ENCODE data around the gene PHKG2. TPM values are rescaled to one million over a fixed set of nuclear protein-coding genes. Genes with fewer than 3 reads are reported as not detected.

PHKG2 gene
- total RNA-seq, 2 experiments from 2014 or later: 34.5 to 38.6 TPM

- H3K27me3 Mint-ChIP-seq: no peaks in the 10 kb centered on the region
- ChIA-PET CTCF (no interaction called here), POLR2A (no interaction called here)
- H3K27ac Mint-ChIP-seq: no peak overlapping the region
- peaks cover 16% of the 10 kb centered on the region for H3K4me1 Mint-ChIP-seq
- peaks cover 83% of the 10 kb centered on the region for H3K36me3 Mint-ChIP-seq (ENCODE audit: low read depth)
- no peak overlapping the region for H3K4me3 Mint-ChIP-seq
- H3K9me3 Mint-ChIP-seq: no peaks in the 10 kb centered on the region
- DNase-seq: no peak
Observed at GRCh38 chr16:30720694-30721093, 27.5 kb upstream of the PHKG2 start.

GRCh38 chr16:30721167-30721566, 27.1 kb upstream of the PHKG2 start:
- Mint-ChIP-seq H3K36me3 (ENCODE audit: low read depth) (peaks cover 82% of the 10 kb centered on the region), H3K9me3 (no peaks in the 10 kb centered on the region), H3K27ac (no peak overlapping the region), H3K27me3 (no peaks in the 10 kb centered on the region), H3K4me3 (no peak overlapping the region), H3K4me1 (peaks cover 11% of the 10 kb centered on the region)
- ChIA-PET POLR2A (no interaction called here), CTCF (no interaction called here)
- DNase-seq: no peak

- peaks cover 7% of the 10 kb centered on the region for H3K4me1 Mint-ChIP-seq
- no peaks in the 10 kb centered on the region for H3K27me3 Mint-ChIP-seq
- no peak for DNase-seq
- no peak overlapping the region for H3K27ac Mint-ChIP-seq
- H3K4me3 Mint-ChIP-seq: no peak overlapping the region
- CTCF ChIA-PET: no interaction called here
- H3K36me3 Mint-ChIP-seq (ENCODE audit: low read depth): peaks cover 78% of the 10 kb centered on the region
- H3K9me3 Mint-ChIP-seq: no peaks in the 10 kb centered on the region
- POLR2A ChIA-PET: no interaction called here
Observed at GRCh38 chr16:30721606-30722005, 26.6 kb upstream of the PHKG2 start.

GRCh38 chr16:30722443-30722842, 25.8 kb upstream of the PHKG2 start:
- DNase-seq: no peak
- peaks cover 2% of the 10 kb centered on the region for H3K4me1 Mint-ChIP-seq
- ChIA-PET POLR2A (interaction anchor here (1.1 to 1.4 kb wide), 2 partner anchors 10 to 23 kb away, joined by 3 to 5 read pairs; partner anchors contain the start of gene SRCAP), CTCF (no interaction called here)
- no peak overlapping the region for H3K4me3 Mint-ChIP-seq
- H3K27me3 Mint-ChIP-seq: no peaks in the 10 kb centered on the region
- peaks cover 74% of the 10 kb centered on the region for H3K36me3 Mint-ChIP-seq (ENCODE audit: low read depth)
- H3K9me3 Mint-ChIP-seq: no peaks in the 10 kb centered on the region
- H3K27ac Mint-ChIP-seq: no peak overlapping the region

GRCh38 chr16:30722916-30723315, 25.3 kb upstream of the PHKG2 start:
- peaks cover 2% of the 10 kb centered on the region for H3K4me1 Mint-ChIP-seq
- H3K4me3 Mint-ChIP-seq: no peak overlapping the region
- ChIA-PET POLR2A (interaction anchor here (1.1 to 1.4 kb wide), 2 partner anchors 10 to 24 kb away, joined by 3 to 5 read pairs; partner anchors contain the start of gene SRCAP), CTCF (no interaction called here)
- no peak for DNase-seq
- peaks cover 75% of the 10 kb centered on the region for H3K36me3 Mint-ChIP-seq (ENCODE audit: low read depth)
- H3K9me3 Mint-ChIP-seq: no peaks in the 10 kb centered on the region
- no peak overlapping the region for H3K27ac Mint-ChIP-seq
- H3K27me3 Mint-ChIP-seq: no peaks in the 10 kb centered on the region

- no peak overlapping the region for H3K4me3 Mint-ChIP-seq
- H3K27me3 Mint-ChIP-seq: no peaks in the 10 kb centered on the region
- H3K36me3 Mint-ChIP-seq (ENCODE audit: low read depth): peaks cover 79% of the 10 kb centered on the region
- ChIA-PET CTCF (no interaction called here), POLR2A (no interaction called here)
- DNase-seq: no peak
- no peaks in the 10 kb centered on the region for H3K9me3 Mint-ChIP-seq
- H3K27ac Mint-ChIP-seq: peak overlapping the region; percentile 16
- peaks cover 2% of the 10 kb centered on the region for H3K4me1 Mint-ChIP-seq
Observed at GRCh38 chr16:30723725-30724355, 24.4 kb upstream of the PHKG2 start.

- ChIA-PET CTCF (interaction anchor here (1.0 kb wide), 1 partner anchor 218 kb away, joined by 3 read pairs; no protein-coding TSS in a partner anchor), POLR2A (interaction anchor here (1.3 kb wide), 1 partner anchor 23 kb away, joined by 3 read pairs; the partner anchor contains the start of gene PHKG2)
- DNase-seq: no peak
- Mint-ChIP-seq H3K27ac (no peak overlapping the region), H3K27me3 (no peaks in the 10 kb centered on the region), H3K4me1 (peaks cover 5% of the 10 kb centered on the region), H3K36me3 (ENCODE audit: low read depth) (peaks cover 82% of the 10 kb centered on the region), H3K9me3 (no peaks in the 10 kb centered on the region), H3K4me3 (no peak overlapping the region)
Observed at GRCh38 chr16:30724641-30725417, 23.4 kb upstream of the PHKG2 start.

- no peak for DNase-seq
- peaks cover 82% of the 10 kb centered on the region for H3K36me3 Mint-ChIP-seq (ENCODE audit: low read depth)
- H3K27me3 Mint-ChIP-seq: no peaks in the 10 kb centered on the region
- no peak overlapping the region for H3K4me3 Mint-ChIP-seq
- H3K27ac Mint-ChIP-seq: no peak overlapping the region
- ChIA-PET POLR2A (interaction anchor here (1.3 kb wide), 1 partner anchor 23 kb away, joined by 3 read pairs; the partner anchor contains the start of gene PHKG2), CTCF (interaction anchor here (1.0 kb wide), 1 partner anchor 217 kb away, joined by 3 read pairs; no protein-coding TSS in a partner anchor)
- peaks cover 10% of the 10 kb centered on the region for H3K4me1 Mint-ChIP-seq
- no peaks in the 10 kb centered on the region for H3K9me3 Mint-ChIP-seq
Observed at GRCh38 chr16:30725418-30725792, 22.8 kb upstream of the PHKG2 start.

GRCh38 chr16:30728321-30728720, 19.9 kb upstream of the PHKG2 start:
- CTCF ChIA-PET: no interaction called here
- peaks cover 69% of the 10 kb centered on the region for H3K36me3 Mint-ChIP-seq (ENCODE audit: low read depth)
- POLR2A ChIA-PET: interaction anchor here (1.4 kb wide), 1 partner anchor 30 kb away, joined by 3 read pairs; the partner anchor contains the start of gene SRCAP

GRCh38 chr16:30728899-30729672, 19.1 kb upstream of the PHKG2 start:
- no peak overlapping the region for H3K4me3 Mint-ChIP-seq
- DNase-seq: no peak
- peaks cover 68% of the 10 kb centered on the region for H3K36me3 Mint-ChIP-seq (ENCODE audit: low read depth)
- no peaks in the 10 kb centered on the region for H3K9me3 Mint-ChIP-seq
- no peak overlapping the region for H3K27ac Mint-ChIP-seq
- peaks cover 14% of the 10 kb centered on the region for H3K4me1 Mint-ChIP-seq
- H3K27me3 Mint-ChIP-seq: no peaks in the 10 kb centered on the region
- ChIA-PET CTCF (no interaction called here), POLR2A (no interaction called here)

More at GRCh38 chr16:30728321-30728720, 19.9 kb upstream of the PHKG2 start:
- Mint-ChIP-seq H3K27me3 (no peaks in the 10 kb centered on the region), H3K27ac (no peak overlapping the region), H3K4me3 (no peak overlapping the region), H3K9me3 (no peaks in the 10 kb centered on the region), H3K4me1 (peaks cover 14% of the 10 kb centered on the region)
- DNase-seq: no peak

GRCh38 chr16:30731411-30731810, 16.8 kb upstream of the PHKG2 start:
- POLR2A ChIA-PET: interaction anchor here (1.1 to 2.2 kb wide), 4 partner anchors 9 to 144 kb away, joined by 3 to 12 read pairs (median 4); partner anchors contain the start of genes PHKG2 and SRCAP
- Mint-ChIP-seq H3K36me3 (ENCODE audit: low read depth) (peaks cover 64% of the 10 kb centered on the region), H3K27ac (no peak overlapping the region), H3K4me1 (peaks cover 14% of the 10 kb centered on the region), H3K9me3 (no peaks in the 10 kb centered on the region), H3K4me3 (no peak overlapping the region), H3K27me3 (no peaks in the 10 kb centered on the region)
- CTCF ChIA-PET: no interaction called here
- no peak for DNase-seq

GRCh38 chr16:30736995-30737793, 11.0 kb upstream of the PHKG2 start:
- no peak overlapping the region for H3K4me3 Mint-ChIP-seq
- DNase-seq: no peak
- POLR2A ChIA-PET: interaction anchor here (1.4 to 4.5 kb wide), 2 partner anchors 11 to 77 kb away, joined by 3 to 16 read pairs; partner anchors contain the start of gene PHKG2
- peaks cover 70% of the 10 kb centered on the region for H3K36me3 Mint-ChIP-seq (ENCODE audit: low read depth)
- H3K27ac Mint-ChIP-seq: no peak overlapping the region
- CTCF ChIA-PET: no interaction called here
- H3K9me3 Mint-ChIP-seq: no peaks in the 10 kb centered on the region
- no peaks in the 10 kb centered on the region for H3K27me3 Mint-ChIP-seq
- H3K4me1 Mint-ChIP-seq: peaks cover 10% of the 10 kb centered on the region
